Astrocyte of the spinal cord (primary cell): ENCODE results near the gene PFKFB2.

Experiments
- DNase-seq: peaks from one replicate; pipeline ENCODE4 v3.0.0; 2011; ENCODE audit warnings: low read depth, low spot score
- H3K4me3 ChIP-seq: 2 replicates; pipeline ENCODE4 v1.5.1; 2011; ENCODE audit warnings: low read depth, mild to moderate bottlenecking, low read length, moderate library complexity
- in situ Hi-C: cut with HindIII; loops from 2 replicates; pipeline ENCODE4 v1.10.0; 2017; ENCODE audit warnings: low sequenced_read_pairs
- TF ChIP-seq, protein P1 (sequence below): IDR thresholded peaks from 2 replicates; pipeline ENCODE4 v1.5.1; 2012; ENCODE audit warnings: low read depth, mild to moderate bottlenecking, low read length, inconsistent platforms

Gene PFKFB2

DNA sequence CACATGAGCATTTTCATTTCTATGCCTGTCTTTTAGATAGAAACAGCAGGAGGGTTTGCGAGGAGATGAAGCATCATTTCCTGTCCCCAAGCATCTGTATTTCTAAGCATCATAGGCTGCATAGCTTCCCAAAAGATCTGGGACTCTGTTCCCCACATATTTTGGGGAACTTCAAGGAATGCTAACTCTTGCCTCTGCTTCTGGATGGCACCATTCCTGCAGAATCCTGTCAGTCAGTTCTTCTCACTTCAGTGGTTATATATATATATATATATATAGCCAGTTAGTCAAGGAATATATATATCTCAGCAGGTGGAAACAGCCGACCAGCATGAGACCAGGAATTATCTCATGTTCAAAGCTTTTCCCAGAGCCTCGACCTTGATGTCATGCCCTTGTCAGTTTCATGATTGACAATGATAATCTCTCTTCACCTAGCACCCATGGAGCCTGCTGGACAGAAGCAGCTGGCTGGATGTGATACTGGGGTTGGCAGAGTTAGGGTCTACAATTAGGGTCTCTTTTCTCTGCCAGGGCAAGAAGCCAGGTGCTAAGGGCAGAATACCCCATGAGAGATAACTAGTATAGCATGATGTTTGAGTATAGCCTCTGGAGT lies 2.4 kb downstream of the PFKFB2 start:
- H3K4me3 ChIP-seq = no peak overlapping the region
- TF ChIP-seq, protein P1, sequence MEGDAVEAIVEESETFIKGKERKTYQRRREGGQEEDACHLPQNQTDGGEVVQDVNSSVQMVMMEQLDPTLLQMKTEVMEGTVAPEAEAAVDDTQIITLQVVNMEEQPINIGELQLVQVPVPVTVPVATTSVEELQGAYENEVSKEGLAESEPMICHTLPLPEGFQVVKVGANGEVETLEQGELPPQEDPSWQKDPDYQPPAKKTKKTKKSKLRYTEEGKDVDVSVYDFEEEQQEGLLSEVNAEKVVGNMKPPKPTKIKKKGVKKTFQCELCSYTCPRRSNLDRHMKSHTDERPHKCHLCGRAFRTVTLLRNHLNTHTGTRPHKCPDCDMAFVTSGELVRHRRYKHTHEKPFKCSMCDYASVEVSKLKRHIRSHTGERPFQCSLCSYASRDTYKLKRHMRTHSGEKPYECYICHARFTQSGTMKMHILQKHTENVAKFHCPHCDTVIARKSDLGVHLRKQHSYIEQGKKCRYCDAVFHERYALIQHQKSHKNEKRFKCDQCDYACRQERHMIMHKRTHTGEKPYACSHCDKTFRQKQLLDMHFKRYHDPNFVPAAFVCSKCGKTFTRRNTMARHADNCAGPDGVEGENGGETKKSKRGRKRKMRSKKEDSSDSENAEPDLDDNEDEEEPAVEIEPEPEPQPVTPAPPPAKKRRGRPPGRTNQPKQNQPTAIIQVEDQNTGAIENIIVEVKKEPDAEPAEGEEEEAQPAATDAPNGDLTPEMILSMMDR = no peak

DNA sequence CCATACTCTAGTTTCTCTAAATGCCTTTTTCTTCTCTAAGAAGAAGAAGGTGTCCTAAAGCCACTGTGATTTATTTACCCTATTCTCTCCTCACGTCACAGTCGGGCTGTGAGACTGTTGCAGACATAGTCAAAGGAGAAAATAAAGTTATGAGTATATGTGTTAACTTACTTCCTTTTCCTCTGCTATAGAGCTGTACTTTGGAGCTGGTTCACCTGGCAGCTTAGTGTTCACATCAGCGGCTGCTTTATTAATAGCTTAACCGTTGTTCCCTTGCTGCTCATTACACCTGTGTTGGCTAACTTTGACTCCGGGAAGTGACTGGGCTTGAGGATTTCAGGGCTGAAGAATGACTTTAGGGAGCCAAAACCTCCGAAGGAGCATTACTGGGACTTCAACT lies 3.6 kb downstream of the PFKFB2 start:
- TF ChIP-seq, protein P1 = no peak
- in situ Hi-C loops = no loop called here
- no peak for DNase-seq
- H3K4me3 ChIP-seq = no peak overlapping the region

More for the DNA sequence above, 2.4 kb downstream of the PFKFB2 start:
- in situ Hi-C loops = no loop called here
- no peak for DNase-seq

DNA sequence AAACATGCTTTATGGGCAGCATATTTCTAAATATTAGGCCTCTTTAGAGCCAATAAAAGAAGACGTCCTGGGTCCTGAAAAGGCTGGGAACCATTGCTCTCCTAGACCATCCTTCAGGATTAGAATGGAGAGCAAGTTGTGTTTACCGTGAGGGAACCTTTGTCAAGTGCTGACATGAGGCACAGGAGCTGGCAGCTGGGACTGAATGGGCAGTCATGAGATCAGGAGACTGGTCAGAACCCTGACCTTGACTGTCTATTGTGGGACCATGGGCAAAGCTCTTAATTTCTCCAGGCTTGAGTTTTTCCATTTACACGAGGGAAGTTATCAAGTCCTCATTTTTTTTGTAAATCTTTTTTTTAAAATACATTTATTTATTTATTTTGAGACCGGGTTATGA lies 5.2 kb downstream of the PFKFB2 start:
- H3K4me3 ChIP-seq = no peak overlapping the region
- no peak for DNase-seq
- in situ Hi-C loops = no loop called here
- TF ChIP-seq, protein P1 = no peak

DNA sequence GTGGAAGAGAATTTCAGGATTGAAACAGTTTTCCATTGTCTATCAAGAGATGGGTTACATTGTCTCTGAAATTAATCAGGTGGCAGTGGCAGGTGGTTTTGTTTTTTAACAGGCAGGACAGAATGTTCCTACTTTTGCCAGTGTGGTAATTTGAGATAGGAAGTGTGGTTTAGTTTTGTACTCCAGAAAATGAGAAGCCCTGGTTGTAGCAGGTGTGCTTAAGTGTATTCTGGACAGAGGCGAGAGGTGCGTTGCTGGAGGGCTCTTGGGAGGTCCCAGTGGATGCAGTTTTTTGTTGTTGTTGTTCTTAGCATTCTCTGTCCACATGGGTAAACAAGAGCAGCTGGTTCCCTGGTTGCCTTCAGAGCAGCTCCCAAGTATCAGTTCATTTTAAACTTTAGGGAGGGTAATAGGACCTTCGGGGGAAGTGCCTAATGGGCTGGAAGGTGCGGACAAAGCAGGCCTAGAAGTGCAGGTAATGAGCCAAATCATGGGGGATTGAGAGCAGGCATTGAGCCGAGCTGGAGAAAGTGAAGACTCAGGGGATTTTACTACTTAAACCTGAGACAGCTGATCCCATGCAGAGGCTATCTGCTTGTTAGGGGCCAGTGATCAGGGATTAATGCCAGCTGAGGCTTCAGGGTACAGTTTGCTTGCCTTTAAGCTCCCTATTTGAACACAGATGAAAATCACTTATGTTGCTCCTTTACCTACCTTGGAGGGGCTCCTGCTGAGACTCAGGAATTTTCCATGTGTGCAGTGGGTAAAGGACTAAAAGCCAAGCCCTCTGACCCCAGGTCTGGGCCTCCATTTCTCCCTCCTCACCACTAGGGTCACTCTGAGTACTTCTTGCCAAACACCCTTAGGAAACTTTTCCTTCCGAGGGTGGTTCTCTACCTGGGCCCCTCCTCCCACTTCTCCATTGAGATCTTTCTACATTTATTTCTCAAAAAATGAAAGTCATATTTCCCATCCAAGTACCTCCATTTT lies 6.1 kb downstream of the PFKFB2 start:
- no peak for DNase-seq
- TF ChIP-seq, protein P1 = no peak
- H3K4me3 ChIP-seq = no peak overlapping the region
- in situ Hi-C loops = no loop called here

DNA sequence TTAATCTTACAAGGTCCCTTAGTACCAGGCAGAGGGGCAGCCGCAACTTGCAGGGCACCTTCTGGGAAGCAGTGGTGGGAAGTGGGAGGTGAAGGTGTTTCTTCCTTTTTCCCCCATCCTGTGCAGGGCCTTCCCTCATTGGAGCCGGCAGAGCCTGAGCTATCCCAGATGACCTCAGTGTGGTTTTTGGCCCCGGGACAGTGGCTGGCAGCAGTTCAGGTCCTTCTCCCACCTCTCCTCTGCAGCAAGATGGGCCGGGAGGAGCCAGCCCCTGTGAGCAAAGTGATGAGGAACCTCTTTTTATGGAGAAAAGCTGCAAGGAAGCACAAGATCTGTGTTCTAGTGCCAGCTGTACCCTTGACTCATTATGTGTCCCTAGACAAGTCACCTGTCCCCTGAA lies 6.8 kb downstream of the PFKFB2 start:
- in situ Hi-C loops = no loop called here
- no peak for DNase-seq
- no peak overlapping the region for H3K4me3 ChIP-seq
- TF ChIP-seq, protein P1 = no peak

DNA sequence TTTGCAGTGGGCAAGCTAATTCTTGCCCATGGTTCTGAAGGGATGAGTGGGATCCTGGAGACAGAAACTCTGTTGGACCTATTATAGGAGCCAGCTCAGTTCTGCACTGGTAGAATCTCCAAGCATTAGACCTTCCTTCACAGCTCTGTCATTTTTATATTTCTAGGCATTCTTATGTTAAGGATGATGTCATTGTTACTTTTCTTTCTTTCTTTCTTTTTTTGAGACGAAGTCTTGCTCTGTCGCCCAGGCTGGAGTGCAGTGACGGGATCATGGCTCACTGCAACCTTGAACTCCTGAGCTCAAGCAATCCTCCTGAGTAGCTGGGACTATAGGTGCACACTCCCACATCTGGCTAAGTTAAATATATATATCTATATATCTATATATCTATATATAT lies 7.5 kb downstream of the PFKFB2 start:
- TF ChIP-seq, protein P1 = no peak
- in situ Hi-C loops = no loop called here
- DNase-seq = no peak
- no peak overlapping the region for H3K4me3 ChIP-seq
